IPS-18c (cell line): ENCODE measurements around the gene FHDC1.
"Not testable (repeated sequence)": the region's sequence is repeated elsewhere in the genome, so short reads cannot be mapped to it uniquely, and the experiment has no call there.

Experiments used
- H3K4me3 ChIP-seq: 2 replicates; pipeline ENCODE4 v1.7.0; 2013; ENCODE audit warnings: low read depth, mild to moderate bottlenecking, low read length, moderate library complexity; ENCODE audit not compliant: insufficient read depth
- H3K9me3 ChIP-seq: one replicate; pipeline ENCODE4 v1.6.1; 2013; ENCODE audit warnings: mild to moderate bottlenecking, low read length, moderate library complexity; ENCODE audit not compliant: control insufficient read depth, insufficient read depth

Gene FHDC1, protein sequence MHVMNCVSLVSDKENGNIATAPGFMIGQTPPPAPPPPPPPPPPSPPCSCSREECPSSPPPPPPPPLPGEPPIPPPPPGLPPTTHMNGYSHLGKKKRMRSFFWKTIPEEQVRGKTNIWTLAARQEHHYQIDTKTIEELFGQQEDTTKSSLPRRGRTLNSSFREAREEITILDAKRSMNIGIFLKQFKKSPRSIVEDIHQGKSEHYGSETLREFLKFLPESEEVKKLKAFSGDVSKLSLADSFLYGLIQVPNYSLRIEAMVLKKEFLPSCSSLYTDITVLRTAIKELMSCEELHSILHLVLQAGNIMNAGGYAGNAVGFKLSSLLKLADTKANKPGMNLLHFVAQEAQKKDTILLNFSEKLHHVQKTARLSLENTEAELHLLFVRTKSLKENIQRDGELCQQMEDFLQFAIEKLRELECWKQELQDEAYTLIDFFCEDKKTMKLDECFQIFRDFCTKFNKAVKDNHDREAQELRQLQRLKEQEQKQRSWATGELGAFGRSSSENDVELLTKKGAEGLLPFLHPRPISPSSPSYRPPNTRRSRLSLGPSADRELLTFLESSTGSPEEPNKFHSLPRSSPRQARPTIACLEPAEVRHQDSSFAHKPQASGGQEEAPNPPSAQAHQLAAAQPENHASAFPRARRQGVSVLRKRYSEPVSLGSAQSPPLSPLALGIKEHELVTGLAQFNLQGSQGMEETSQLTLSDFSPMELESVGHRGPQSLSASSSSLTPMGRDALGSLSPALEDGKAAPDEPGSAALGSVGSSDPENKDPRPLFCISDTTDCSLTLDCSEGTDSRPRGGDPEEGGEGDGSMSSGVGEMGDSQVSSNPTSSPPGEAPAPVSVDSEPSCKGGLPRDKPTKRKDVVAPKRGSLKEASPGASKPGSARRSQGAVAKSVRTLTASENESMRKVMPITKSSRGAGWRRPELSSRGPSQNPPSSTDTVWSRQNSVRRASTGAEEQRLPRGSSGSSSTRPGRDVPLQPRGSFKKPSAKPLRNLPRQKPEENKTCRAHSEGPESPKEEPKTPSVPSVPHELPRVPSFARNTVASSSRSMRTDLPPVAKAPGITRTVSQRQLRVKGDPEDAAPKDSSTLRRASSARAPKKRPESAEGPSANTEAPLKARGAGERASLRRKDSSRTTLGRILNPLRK

DNA sequence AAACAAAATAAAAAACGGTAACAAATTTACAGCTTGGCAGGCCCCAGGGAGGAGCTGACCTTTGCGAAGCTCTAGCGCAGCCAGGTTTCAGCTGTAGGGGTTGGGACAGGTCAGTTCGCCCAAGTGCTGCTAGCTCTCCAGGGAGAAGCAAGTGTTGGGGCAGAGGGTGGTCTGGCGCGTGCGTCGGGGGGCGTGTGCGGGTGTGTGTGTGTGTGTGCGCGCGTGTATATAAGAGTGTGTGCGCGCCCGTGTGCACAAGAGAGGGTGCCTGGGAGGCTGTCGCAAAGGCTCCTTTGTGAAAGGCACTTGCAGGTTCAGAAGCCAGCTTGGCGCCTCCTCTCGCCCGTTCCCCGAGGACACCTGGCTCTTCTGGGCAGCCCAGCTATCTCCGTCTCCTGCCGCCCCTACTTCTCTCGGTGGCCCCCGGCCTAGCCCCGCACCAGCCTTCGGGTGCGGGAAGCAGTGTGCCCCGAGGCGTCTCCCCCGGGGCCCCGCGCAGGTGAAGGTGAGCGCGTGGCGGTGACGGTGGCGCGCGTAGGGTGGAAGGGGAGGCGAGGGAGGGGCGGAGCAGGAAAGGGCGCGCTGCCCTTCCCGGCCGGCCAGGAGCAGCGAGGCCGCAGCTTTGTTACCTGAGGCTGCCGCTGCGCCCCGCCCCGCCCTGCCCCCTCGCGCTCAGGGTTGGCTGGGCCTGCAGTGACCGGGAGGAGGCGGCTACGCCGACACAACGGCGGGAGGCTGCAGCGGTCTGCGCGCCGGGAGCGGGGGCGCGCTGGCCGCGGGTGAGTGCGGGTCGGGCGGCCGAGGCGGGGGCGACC is at the start of gene FHDC1:
TSS of gene FHDC1 (plus strand) at position 693 of the 815 bp plus-strand sequence. CDS start 6,735 bp downstream, outside the sequence.
- Histone ChIP-seq H3K4me3 (peak within 1 kb of the TSS; percentile 85), H3K9me3 (peaks cover 2% of the 10 kb centered on the region)

- Histone ChIP-seq H3K4me3 (no peak overlapping the region), H3K9me3 (no peaks in the 10 kb centered on the region)
Observed at GRCh38 chr4:152887981-152888380, 48.1 kb upstream of the FHDC1 start.

GRCh38 chr4:152892974-152893373 is 43.1 kb upstream of the FHDC1 start:
- Histone ChIP-seq H3K4me3 (no peak overlapping the region), H3K9me3 (no peaks in the 10 kb centered on the region)

DNA sequence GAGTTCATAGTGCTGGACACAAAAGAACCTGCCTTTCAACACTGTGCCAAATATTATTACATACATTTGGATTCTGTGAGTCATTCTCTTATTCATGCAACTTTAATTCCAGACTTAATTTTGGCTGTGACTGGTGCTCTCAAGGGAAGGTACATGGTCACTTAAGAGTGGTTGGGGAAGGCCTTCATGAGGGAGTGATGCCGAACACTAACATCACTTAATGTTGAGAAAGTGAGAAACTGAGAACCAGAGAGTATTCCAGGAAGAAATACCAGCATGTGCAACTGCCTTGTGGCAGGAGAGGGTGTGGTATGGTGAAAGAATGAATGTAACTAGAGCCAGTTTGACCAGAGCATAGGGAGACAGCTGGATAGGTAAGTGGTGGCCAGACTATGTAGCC is 41.5 kb upstream of the FHDC1 start:
- H3K4me3 ChIP-seq: no peak overlapping the region
- H3K9me3 ChIP-seq: no peaks in the 10 kb centered on the region

- no peak overlapping the region for H3K4me3 ChIP-seq
- no peaks in the 10 kb centered on the region for H3K9me3 ChIP-seq
Observed at GRCh38 chr4:152896811-152897210, 39.3 kb upstream of the FHDC1 start.

DNA sequence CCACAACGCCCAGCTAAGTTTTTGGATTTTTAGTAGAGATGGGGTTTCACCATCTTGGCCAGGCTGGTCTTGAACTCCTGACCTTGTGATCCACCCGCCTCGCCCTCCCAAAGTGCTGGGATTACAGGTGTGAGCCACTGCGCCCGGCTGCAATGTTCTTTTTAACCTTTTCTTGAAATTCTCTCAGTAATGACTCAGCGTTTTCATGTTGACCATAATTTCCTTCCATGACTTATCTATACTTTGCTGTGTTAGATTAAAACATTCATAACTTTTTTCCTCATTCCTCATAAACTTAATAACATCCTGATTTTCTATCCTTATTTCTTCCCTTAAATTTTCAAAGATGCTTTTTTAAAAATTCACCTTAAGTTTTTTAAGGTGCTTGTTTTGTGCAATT is 38.0 kb upstream of the FHDC1 start:
- not testable (repeated sequence) for H3K9me3 ChIP-seq

GRCh38 chr4:152898606-152899005 is 37.5 kb upstream of the FHDC1 start:
- no peak overlapping the region for H3K4me3 ChIP-seq

More for the DNA sequence above, 38.0 kb upstream of the FHDC1 start:
- not testable (repeated sequence) for H3K4me3 ChIP-seq

GRCh38 chr4:152900395-152900794 is 35.7 kb upstream of the FHDC1 start:
- no peaks in the 10 kb centered on the region for H3K9me3 ChIP-seq
- no peak overlapping the region for H3K4me3 ChIP-seq

More at GRCh38 chr4:152898606-152899005, 37.5 kb upstream of the FHDC1 start:
- no peaks in the 10 kb centered on the region for H3K9me3 ChIP-seq

GRCh38 chr4:152901205-152901604 is 34.9 kb upstream of the FHDC1 start:
- Histone ChIP-seq H3K9me3 (no peaks in the 10 kb centered on the region), H3K4me3 (no peak overlapping the region)

- H3K4me3 ChIP-seq: no peak overlapping the region
- H3K9me3 ChIP-seq: no peaks in the 10 kb centered on the region
Observed at GRCh38 chr4:152903658-152904057, 32.5 kb upstream of the FHDC1 start.

DNA sequence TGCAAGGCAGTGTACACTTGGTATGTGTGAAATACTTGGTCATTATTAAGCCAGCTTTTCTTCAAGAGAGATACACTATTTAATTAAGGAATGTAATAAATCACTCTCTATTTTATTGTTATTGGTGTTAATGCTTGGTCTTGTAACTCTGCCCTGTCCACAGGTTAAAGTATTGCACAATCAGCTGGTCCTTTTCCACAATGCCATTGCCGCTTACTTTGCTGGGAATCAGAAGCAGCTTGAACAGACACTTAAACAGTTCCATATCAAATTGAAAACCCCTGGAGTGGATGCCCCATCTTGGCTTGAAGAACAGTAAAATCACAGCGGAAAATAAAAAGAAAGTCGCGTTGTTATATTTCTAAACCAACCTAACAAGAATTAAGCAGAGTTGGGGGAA is 26.2 kb upstream of the FHDC1 start:
- no peak overlapping the region for H3K4me3 ChIP-seq
- H3K9me3 ChIP-seq: no peaks in the 10 kb centered on the region

GRCh38 chr4:152910521-152910920 is 25.6 kb upstream of the FHDC1 start:
- H3K4me3 ChIP-seq: no peak overlapping the region
- H3K9me3 ChIP-seq: no peaks in the 10 kb centered on the region

DNA sequence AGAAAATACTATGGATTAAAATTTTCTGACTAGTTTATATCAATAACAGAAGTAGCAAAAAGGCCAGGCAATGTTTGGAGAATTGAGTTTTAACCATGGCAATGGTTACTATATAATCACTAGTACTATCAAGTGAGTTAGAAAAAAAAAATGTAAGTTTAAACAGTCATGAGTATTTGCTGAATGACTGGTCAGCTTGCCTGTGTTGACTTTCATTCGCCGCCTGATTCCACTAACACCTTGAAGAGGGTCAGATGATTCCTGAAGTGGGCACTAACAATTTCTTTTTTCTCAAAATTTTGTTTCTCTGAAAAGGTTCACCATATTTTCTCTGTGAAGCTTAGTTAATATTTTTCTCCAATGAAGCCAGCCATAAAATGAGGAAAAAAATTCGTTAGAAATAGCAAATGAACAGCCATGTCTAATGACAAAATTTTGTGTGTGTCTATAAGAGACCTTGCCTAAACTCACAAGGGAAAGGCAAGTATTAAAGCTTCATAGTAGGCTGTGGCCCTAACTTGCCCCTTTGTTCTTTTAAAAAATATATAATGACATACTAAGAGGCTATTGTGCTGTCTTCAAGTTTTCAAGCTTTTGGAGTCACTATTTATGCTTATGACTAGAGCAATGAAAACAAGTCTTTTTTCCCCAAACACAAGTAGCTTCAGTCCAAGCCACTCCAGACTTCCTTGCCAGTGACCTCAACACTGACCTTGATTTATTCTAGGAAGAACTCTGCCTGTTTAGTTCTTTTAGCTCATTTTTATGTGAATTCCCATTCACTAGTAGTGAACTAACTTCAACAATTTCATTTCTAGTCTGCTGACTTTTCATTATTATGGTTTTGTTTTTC is 18.4 kb upstream of the FHDC1 start:
- Histone ChIP-seq H3K4me3 (no peak overlapping the region), H3K9me3 (peaks cover 6% of the 10 kb centered on the region)

GRCh38 chr4:152919826-152920225 is 16.3 kb upstream of the FHDC1 start:
- Histone ChIP-seq H3K4me3 (no peak overlapping the region), H3K9me3 (peaks cover 6% of the 10 kb centered on the region)

- peaks cover 6% of the 10 kb centered on the region for H3K9me3 ChIP-seq
Observed at GRCh38 chr4:152920768-152921167, 15.4 kb upstream of the FHDC1 start.

DNA sequence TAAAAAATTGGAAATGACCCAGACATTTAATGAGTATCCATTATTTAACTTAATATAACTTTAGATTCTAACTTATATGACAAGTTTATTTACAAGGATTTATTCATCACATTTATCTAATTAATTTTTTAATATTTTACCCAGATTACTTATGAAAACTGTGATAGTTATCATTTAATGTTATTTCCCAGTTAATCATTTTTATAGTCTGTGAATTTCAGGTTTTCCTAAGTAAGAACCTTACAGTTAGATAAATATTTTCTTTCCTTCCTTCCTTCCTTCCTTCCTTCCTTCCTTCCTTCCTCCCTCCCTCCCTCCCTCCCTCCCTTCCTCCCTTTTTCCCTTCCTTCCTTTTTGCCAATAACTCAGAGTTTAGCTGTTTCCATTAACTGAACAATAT is 14.8 kb upstream of the FHDC1 start:
- Histone ChIP-seq H3K4me3 (no peak overlapping the region), H3K9me3 (peaks cover 6% of the 10 kb centered on the region)

More at GRCh38 chr4:152920768-152921167, 15.4 kb upstream of the FHDC1 start:
- H3K4me3 ChIP-seq: no peak overlapping the region
